Hippocampal formation (tissue), 2 donors: ENCODE measurements around the gene FLT1.

ENCODE experiments used
- DNase-seq, 2 donors: peaks; one replicate each; lab custom pipeline; 2025; lab: John Stamatoyannopoulos, UW

The FLT1 gene

DNA sequence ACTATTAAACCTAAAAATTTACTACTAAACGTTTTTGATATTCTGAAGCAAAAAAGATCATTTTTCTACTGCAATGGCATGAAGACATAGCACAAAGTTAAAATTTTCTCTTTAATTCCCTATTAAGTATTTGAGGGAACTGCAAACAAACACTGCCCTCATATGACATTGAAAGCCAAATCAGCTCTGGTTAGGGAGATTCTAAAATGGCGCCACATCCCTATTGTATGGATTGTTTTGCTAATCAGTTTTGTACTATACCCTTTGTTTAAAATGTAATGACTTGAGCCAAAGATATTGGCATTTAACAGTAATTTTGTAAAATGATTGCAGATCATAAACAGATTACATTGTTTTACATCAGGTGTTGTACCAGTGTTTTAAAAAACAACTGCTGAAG lies 65.8 kb downstream of the FLT1 start:
- DNase-seq, result no peak

DNA sequence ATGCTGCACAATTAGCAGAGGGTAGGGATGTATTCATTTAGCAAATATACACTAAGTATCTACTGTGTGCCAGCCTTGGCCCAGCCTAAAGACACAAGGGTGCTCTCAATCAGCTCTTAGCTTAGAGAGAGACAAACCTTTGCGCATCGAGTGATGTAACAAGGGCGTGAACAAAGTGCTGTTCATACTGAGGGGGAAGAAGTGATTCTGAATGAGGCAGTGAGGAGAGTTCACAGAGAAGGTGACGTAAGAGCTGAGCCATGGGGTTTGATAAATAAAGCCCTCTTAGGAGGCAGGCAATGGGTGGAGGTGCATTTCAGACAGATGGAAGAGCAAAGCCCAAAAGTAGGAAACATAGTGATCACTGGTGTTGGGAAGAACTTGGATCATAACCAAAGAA lies 68.5 kb downstream of the FLT1 start:
- no peak for DNase-seq

- DNase-seq, result no peak
Measured at GRCh38 chr13:28425793-28426192, 69.1 kb downstream of the FLT1 start.

DNA sequence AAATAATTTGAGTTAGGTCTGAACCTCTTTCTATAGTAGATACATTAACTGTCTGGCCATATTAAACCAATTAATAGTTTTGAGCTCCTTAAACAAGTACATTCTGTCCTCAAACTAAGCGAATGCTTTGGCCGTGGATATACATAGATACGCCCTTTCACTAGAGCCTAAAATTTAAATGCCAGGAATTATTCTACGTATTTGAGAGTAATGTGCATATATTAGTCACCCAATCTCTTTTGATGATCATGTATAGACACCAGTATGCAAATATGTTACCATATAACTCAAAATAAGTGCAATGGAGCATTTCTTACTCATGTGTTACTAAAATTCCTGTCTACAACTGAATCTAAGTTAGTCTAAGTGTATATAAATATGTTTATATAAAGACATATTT lies 70.4 kb downstream of the FLT1 start:
- DNase-seq, result no peak

DNA sequence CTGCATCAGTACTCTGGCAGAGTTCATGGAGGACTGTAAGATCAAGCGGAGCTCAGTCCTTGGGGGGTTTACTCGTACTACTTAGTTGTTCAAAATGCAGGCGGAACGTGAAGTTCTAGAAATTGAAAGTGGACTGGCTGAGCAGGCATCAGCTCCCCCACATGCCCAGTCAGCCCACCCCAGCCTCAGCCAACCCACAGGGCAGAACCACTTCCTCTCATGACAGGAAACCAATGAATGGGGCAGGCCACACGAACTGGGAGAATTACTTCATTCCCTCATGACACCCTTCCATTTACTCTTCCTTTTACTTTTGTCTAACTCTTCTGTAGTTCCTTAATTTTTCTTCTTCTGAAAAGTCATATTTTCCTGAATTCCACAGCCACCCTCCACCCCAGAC lies 71.9 kb downstream of the FLT1 start:
- peak; percentile 15 to 17 for DNase-seq

DNA sequence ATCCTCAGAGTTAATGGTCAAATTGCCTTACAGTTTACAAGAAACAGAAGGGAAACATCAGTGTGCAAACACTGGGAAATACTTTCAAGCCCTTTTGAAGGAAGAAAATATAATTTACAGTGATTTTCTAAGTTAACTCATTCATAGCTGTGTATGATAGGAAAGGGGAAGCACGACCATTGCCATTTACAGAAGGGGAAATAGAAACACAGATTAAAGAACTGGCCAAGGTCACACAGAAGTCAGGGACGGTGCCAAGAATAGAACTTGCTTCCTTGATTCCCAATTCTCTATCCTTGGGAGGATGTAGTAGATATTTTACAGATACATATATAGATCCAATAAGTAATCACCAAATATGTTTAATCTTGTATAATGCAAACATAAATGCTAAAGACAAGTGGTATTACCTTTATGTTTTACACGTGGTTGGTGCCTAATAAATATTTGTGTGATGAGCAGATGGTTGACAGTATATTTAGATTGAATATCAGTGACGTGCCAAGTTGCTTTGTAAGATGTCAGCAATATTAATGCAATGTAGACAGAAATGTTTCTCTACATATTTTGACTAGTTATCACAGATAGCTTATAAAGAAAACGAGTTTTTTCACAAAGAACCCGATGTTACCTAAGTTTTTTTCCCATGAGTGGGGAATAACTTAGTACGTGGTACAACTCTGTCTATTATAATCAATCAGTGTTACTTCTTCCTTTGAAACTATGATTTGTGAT lies 73.1 kb downstream of the FLT1 start:
- no peak for DNase-seq

DNA sequence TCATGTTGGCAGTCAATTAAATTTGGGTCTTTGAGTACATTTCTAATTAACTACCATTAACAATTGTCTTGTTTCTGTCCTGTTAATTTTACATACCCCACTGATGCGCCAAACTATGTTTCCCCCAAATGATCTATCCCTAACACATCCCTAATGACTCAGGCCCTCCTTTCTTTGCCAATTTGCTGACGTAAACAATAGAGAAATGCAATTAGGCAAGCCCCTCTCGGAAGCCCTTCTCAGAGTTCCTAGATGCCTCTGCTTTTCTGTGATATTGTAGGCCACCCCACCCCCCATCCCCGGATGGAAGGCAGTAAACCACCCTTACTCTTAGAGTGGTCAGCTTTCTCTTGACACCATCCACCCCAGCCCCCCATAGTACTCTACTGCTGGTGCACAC lies 74.2 kb downstream of the FLT1 start:
- DNase-seq, result no peak

DNA sequence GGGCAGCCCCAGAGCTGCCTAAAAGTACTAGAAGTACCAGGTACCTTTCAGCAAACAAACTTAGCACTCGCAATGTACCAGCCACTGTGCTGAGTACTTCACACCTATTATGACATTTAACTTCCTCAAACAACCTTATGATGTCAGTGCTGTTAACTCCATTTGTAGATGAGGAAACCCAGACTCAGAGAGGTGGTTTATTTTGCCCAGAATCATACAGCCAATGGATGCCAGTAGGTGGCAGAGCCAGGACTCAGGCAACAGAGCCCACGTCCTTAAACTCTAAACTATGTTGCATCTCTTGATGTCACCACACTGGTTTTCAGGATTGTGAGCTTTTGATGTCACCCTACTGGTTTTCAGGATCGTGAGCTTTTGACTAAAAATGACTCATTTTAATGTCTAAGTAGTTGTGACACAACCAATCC lies 78.9 kb downstream of the FLT1 start:
- no peak for DNase-seq

GRCh38 chr13:28413999-28414398 lies 80.9 kb downstream of the FLT1 start:
- no peak for DNase-seq

- DNase-seq, result no peak
Measured at GRCh38 chr13:28412981-28413380, 81.9 kb downstream of the FLT1 start.

DNA sequence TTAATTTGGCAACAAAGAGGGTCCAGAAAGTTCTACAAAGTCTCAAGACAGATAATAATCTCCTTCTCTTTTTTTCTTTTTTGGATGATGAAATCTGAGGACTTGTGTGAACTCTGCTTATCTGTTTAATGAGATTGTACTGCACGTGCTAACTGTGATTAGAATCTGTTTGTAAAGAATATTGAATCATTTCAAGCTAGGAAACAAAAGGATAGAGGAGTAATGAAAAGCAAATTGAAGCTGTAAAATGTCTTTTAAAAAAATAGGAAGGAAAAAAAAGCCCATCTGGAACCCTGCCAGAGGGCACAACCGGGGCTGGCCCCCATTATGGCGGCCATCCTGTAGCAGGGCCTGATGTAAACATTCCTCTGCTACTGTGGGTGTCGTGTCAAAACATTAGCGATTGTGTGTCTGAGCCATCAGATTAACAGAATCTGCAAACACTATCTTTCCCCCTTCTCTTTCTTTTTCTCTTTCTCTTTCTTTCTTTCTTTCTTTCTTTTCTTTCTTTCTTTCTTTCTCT lies 83.0 kb downstream of the FLT1 start:
- DNase-seq, result no peak

DNA sequence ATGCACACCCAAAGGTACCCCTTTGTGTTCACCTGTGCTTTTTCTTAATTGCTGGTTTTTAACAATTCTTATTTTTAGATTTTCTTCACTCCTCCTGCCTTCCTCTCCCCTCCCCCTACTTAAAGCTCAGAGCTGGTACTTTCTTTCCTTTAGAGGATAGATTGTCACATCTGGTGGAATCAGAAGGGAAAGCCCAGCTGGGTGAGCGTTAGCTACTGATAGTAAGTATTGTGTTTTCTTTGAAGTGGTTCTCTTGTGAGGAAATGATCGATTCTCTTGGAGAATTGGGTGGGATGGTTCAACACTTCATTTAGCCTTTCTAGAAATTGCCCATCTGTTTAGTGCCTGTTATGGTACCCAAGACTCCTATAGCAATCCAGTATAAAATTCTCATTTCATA lies 84.8 kb downstream of the FLT1 start:
- no peak for DNase-seq

GRCh38 chr13:28409648-28410047 lies 85.3 kb downstream of the FLT1 start:
- DNase-seq, result no peak

- no peak for DNase-seq
Measured at GRCh38 chr13:28408863-28409262, 86.1 kb downstream of the FLT1 start.

DNA sequence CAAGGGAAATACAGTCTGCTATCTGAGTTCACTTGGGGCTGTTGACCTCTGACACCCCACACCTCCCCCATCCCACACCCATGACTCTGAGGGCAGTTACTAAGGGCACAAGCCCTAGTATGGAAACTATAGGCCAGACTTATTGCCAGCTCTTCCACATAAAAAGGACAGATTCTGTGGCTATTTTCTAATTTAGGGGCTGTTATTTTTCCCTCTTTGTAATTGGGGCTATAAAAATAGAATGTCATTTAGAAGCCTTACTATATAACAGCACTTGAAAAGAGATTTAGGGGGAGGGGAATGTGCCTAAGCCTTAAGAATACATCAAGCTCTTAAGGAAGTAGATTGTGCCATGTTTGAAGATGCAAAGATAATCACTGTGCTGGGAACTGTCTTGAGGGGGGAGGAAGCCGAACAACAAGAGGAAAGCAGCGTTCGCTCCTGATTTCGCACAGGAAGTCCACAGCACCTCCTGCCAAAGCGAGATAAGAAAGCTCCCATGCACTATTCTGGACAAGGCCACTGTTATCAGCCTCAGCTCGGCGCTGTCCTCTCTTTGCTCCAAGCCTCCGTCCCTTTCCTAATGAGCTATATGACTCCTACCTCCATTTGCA lies 86.6 kb downstream of the FLT1 start:
- no peak for DNase-seq

DNA sequence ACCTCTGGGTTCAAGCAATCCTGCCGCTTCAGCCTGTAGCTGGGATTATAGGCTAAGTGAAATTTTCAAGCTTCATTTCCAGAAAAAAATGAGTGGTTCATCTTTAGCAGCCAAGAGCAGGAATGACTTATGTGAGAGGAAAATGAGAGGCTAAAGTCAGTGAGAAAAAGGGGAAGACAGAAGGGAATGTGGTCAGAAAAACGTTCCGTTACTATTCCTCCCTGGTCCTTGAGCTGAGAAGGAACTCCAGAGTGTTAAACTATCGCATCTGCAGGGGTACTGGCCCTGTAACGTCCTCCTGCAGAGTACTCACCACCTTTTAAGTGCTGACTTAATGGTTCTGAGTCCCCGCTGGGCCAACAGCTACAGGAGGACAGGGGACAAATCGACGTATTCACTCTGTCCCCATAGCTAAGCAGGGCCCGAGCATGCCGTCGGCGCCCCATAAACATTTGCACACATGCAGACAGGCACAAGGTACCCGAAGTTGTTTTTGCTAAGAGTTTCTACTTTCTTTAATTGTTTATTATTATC lies 88.1 kb downstream of the FLT1 start:
- DNase-seq, result no peak

- DNase-seq, result no peak
Measured at GRCh38 chr13:28402057-28402381, 92.9 kb downstream of the FLT1 start.

- DNase-seq, result no peak
Measured at GRCh38 chr13:28401303-28402056, 93.4 kb downstream of the FLT1 start.

DNA sequence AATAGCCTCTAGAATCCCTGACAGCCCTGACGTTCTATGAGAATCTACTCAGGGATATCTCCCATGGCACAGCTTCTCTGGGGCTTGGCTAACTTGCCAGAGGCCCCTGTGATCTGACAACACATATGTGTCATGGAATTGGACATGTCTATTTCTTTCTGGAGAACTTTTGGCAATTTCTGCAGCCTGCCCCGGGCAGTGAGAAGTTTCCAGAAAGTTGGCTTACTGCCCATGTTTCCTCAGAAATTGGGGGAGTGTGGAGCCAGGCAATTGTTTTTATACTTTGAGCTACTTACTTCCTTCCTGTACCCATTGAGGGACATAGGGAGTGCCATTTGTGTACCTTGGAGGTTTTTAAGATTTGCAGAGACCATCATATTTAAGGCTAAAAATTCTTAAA lies 98.9 kb downstream of the FLT1 start:
- no peak for DNase-seq

- no peak for DNase-seq
Measured at GRCh38 chr13:28394422-28394821, 100.5 kb downstream of the FLT1 start.

GRCh38 chr13:28392896-28393505 lies 101.9 kb downstream of the FLT1 start:
- no peak for DNase-seq

DNA sequence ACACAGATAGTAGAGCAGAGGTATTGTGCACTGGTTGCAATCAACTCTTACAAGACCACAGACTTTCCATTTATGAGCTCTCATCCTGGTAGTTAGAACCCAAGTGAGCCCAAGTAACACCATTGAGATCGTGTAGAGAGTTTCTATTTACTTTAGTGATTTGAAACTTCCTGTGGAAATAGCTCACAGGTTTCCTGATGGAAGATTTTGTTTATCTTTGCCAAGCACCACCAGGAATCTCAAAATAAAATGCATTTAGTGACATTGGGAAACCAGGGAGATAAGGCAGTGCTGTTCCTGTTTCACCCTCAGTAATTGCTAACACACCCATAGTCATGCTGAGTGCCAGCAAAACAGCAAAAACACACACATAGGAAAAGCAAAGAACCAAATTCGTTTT lies 102.5 kb downstream of the FLT1 start:
- no peak for DNase-seq
